Smooth muscle cell (in vitro differentiated cells): ENCODE results near the gene CHTF18. TPM values are rescaled to one million over a fixed set of nuclear protein-coding genes. Genes with fewer than 3 reads are reported as not detected.

ENCODE experiments used
- DNase-seq: peaks from one replicate; lab custom pipeline; 2025; ENCODE audit not compliant: unreplicated experiment; lab: John Stamatoyannopoulos, UW
- H2AFZ ChIP-seq: fragments of 200-600 bp; sonication (generic); 2 replicates; pipeline ENCODE4 v1.6.0; 2016; ENCODE audit warnings: antibody characterized with exemption, low read depth, mild to moderate bottlenecking
- H3F3A ChIP-seq: fragments of 200-600 bp; sonication (generic); 2 replicates; pipeline ENCODE4 v1.6.0; 2017; ENCODE audit warnings: antibody characterized with exemption, low read depth
- H3K27ac ChIP-seq: fragments of 200-600 bp; sonication (generic); 2 replicates; pipeline ENCODE4 v1.5.1; 2016; ENCODE audit warnings: low read depth, mild to moderate bottlenecking
- H3K27me3 ChIP-seq: fragments of 200-600 bp; sonication (generic); 2 replicates; pipeline ENCODE4 v1.6.1; 2016; ENCODE audit warnings: low read depth, mild to moderate bottlenecking
- H3K36me3 ChIP-seq: fragments of 200-600 bp; sonication (generic); 2 replicates; pipeline ENCODE4 v1.5.1; 2016; ENCODE audit warnings: low read depth
- H3K4me1 ChIP-seq: fragments of 200-600 bp; sonication (generic); 2 replicates; pipeline ENCODE4 v1.5.1; 2016; ENCODE audit warnings: low read depth
- H3K4me2 ChIP-seq: fragments of 200-600 bp; sonication (generic); 2 replicates; pipeline ENCODE4 v1.6.0; 2016; ENCODE audit warnings: mild to moderate bottlenecking
- H3K4me3 ChIP-seq: fragments of 200-600 bp; sonication (generic); 2 replicates; pipeline ENCODE4 v1.5.1; 2016; ENCODE audit warnings: mild to moderate bottlenecking
- H3K79me2 ChIP-seq: fragments of 200-600 bp; sonication (generic); 2 replicates; pipeline ENCODE4 v1.6.0; 2016; ENCODE audit warnings: low read depth, mild to moderate bottlenecking
- H3K9ac ChIP-seq: fragments of 200-600 bp; sonication (generic); 2 replicates; pipeline ENCODE4 v1.6.0; 2016; ENCODE audit warnings: low read depth
- H3K9me3 ChIP-seq: fragments of 200-600 bp; sonication (generic); replicated peaks from 2 replicates; pipeline ENCODE4 v1.5.1; 2016; ENCODE audit warnings: low read depth
- H4K20me1 ChIP-seq: fragments of 200-600 bp; sonication (generic); 2 replicates; pipeline ENCODE4 v1.6.0; 2016; ENCODE audit warnings: low read depth
- WGBS: methylation state at CpG from one replicate; pipeline ENCODE4 v1.1.7; 2016; ENCODE audit warnings: low lambda C conversion rate; 5-methylcytosine and 5-hydroxymethylcytosine counted together
- polyA plus RNA-seq: library from polyadenylated mRNA; unstranded; fragments of >200 nt; fragmentation: Nextera tagmentation; extraction: Ambion mirVana; gene quantifications from 2 replicates; pipeline ENCODE4 v1.2.1, GENCODE V29; 2016
- total RNA-seq: library from RNA; depleted of rRNA; stranded (reverse); fragments of >200 nt; gene quantifications from 2 replicates; pipeline ENCODE4 v1.2.3, GENCODE V29; 2014
- TF ChIP-seq, protein P1 (sequence below): fragments of 200-600 bp; sonication (generic); IDR thresholded peaks from 2 replicates; pipeline ENCODE4 v1.5.1; 2017; ENCODE audit warnings: borderline replicate concordance, mild to moderate bottlenecking, antibody characterized with exemption; ENCODE audit not compliant: insufficient read depth, poor library complexity, severe bottlenecking

Gene CHTF18
- total and polyA plus RNA-seq, 2 experiments from 2014 or later = 27.2 to 33.2 TPM

DNA sequence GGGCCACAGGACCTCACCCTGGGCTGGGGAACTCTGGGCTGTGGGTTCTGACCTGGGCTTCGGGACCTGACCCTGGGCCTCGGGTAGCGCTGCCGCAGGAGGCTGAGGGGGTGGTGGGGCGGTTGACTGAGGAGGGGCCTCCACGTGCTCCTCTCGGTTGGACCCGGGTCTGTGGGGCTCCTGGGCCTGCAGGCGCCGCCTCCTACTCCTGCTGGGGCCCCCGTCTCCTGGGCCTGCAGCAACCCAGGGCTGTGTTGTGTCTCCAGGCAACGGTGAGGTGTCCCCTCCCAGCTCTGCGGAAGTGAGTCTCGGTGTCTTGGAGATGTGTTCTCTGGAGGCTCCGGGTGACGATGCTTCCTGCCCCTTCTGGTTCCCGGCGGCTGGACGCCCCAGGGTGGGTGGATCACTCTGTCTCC is 53.6 kb downstream of the CHTF18 start:
- TF ChIP-seq, protein P1, sequence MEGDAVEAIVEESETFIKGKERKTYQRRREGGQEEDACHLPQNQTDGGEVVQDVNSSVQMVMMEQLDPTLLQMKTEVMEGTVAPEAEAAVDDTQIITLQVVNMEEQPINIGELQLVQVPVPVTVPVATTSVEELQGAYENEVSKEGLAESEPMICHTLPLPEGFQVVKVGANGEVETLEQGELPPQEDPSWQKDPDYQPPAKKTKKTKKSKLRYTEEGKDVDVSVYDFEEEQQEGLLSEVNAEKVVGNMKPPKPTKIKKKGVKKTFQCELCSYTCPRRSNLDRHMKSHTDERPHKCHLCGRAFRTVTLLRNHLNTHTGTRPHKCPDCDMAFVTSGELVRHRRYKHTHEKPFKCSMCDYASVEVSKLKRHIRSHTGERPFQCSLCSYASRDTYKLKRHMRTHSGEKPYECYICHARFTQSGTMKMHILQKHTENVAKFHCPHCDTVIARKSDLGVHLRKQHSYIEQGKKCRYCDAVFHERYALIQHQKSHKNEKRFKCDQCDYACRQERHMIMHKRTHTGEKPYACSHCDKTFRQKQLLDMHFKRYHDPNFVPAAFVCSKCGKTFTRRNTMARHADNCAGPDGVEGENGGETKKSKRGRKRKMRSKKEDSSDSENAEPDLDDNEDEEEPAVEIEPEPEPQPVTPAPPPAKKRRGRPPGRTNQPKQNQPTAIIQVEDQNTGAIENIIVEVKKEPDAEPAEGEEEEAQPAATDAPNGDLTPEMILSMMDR = no peak
- H3F3A ChIP-seq = no peaks in the 10 kb centered on the region
- no peak overlapping the region for H3K27ac ChIP-seq
- 91% methylated on average over 12 of the region's 19 CpGs for WGBS
- H3K36me3 ChIP-seq = no peaks in the 10 kb centered on the region
- H3K4me3 ChIP-seq = no peak overlapping the region
- H3K4me1 ChIP-seq = no peaks in the 10 kb centered on the region
- H2AFZ ChIP-seq = no peak overlapping the region
- H3K9me3 ChIP-seq = peaks cover 2% of the 10 kb centered on the region
- no peaks in the 10 kb centered on the region for H3K79me2 ChIP-seq
- H3K27me3 ChIP-seq = no peaks in the 10 kb centered on the region
- no peak for DNase-seq
- H3K4me2 ChIP-seq = no peak overlapping the region
- no peaks in the 10 kb centered on the region for H4K20me1 ChIP-seq
- H3K9ac ChIP-seq = no peak overlapping the region

DNA sequence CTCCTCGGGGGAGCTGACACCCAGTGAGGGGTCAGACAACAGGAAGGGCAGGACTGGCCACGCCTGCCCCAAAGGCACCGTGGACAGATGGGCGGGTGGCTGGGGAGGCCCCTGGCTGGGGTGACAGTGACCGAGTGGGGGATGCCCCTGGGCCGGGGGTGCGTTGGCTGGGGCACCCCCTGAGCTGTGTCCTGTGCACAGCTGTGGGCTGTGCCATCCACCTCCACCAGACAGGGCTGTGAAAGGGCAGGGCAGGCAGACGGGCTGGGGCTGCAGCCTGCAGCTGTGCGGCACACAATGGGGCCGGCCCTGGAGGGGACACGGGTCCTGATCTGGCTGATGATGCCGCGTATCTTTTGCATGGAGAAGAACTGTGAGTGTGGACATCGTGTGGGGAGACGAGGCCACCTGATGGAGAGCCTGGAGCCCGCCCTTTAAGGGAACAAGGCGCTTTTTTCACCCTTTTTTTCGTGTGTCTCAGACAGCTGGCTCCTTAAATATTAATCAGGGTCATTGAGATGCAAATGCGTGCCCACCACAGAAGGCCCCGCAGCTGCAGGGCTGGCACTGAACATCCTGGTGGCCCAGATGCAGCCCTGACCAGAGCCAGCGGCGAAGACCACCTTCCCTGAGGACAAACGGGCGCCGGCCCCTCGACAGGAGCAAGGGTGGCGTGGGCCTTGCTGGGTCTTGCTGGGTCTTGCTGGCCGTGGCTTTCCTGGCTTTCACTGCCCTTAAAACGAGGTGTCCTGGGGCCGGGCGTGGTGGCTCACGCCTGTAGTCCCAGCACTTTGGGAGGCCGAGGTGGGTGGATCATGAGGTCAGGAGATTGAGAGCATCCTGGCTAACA is 54.5 kb downstream of the CHTF18 start:
- H3K4me3 ChIP-seq = no peak overlapping the region
- H3K79me2 ChIP-seq = no peaks in the 10 kb centered on the region
- WGBS = 88% methylated on average over 33 of the region's 33 CpGs
- no peak for DNase-seq
- H3K27me3 ChIP-seq = no peaks in the 10 kb centered on the region
- no peak overlapping the region for H3K9ac ChIP-seq
- no peaks in the 10 kb centered on the region for H3K9me3 ChIP-seq
- TF ChIP-seq, protein P1 = no peak
- H3K4me1 ChIP-seq = no peaks in the 10 kb centered on the region
- no peaks in the 10 kb centered on the region for H4K20me1 ChIP-seq
- no peaks in the 10 kb centered on the region for H3F3A ChIP-seq
- no peak overlapping the region for H2AFZ ChIP-seq
- H3K4me2 ChIP-seq = no peak overlapping the region
- H3K36me3 ChIP-seq = no peaks in the 10 kb centered on the region
- H3K27ac ChIP-seq = no peak overlapping the region

DNA sequence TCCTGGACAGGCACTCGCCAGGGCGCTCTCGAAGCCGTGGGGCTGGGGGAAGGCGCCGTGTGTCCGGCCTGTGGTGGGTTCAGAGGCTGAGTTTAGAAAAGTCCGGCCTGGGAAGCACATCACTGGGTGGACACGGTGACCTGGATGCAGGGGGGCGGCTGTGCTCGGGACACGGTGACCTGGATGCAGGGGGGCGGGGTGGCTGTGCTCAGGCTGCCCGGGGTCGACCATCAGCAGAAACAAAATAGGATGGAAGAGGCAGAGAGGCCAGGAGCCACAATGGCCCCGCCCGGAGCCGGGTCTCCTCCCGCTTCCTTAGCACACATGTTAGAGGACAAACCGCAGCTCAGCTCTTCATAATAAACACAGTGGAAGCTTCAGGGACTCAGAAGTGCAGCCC is 55.4 kb downstream of the CHTF18 start:
- H3K9me3 ChIP-seq = no peaks in the 10 kb centered on the region

More for the DNA sequence above, 55.4 kb downstream of the CHTF18 start:
- TF ChIP-seq, protein P1 = no peak
- Histone ChIP-seq H3F3A (no peaks in the 10 kb centered on the region), H3K4me2 (no peak overlapping the region), H3K79me2 (no peaks in the 10 kb centered on the region), H3K4me3 (no peak overlapping the region), H3K36me3 (no peaks in the 10 kb centered on the region), H2AFZ (no peak overlapping the region), H3K27me3 (no peaks in the 10 kb centered on the region), H3K4me1 (no peaks in the 10 kb centered on the region), H4K20me1 (no peaks in the 10 kb centered on the region), H3K27ac (no peak overlapping the region), H3K9ac (no peak overlapping the region)
- DNase-seq = no peak
- 93% methylated on average over 17 of the region's 20 CpGs for WGBS
